Cerebellar cortex (tissue), 1 donor: ENCODE measurements around the gene ZNF618.

Source experiments
- DNase-seq: peaks from one replicate; pipeline ENCODE4 v3.0.0-alpha.2; 2015; ENCODE audit warnings: low spot score

ZNF618 gene

GRCh38 chr9:113934167-113934828 lies 58.2 kb downstream of the ZNF618 start:
- no peak for DNase-seq

- DNase-seq, result no peak
These were observed 58.9 kb downstream of the ZNF618 start for GRCh38 chr9:113934829-113935676.

- DNase-seq, result no peak
These were observed 59.7 kb downstream of the ZNF618 start for GRCh38 chr9:113935677-113936380.

- DNase-seq, result no peak
These were observed 64.0 kb downstream of the ZNF618 start for GRCh38 chr9:113940077-113940476.

- DNase-seq, result no peak
These were observed 64.9 kb downstream of the ZNF618 start for GRCh38 chr9:113941056-113941455.

- no peak for DNase-seq
These were observed 65.4 kb downstream of the ZNF618 start for GRCh38 chr9:113941526-113941925.

GRCh38 chr9:113943112-113944009 lies 67.3 kb downstream of the ZNF618 start:
- no peak for DNase-seq

- no peak for DNase-seq
These were observed 69.7 kb downstream of the ZNF618 start for GRCh38 chr9:113945784-113946183.

- DNase-seq, result no peak
These were observed 70.5 kb downstream of the ZNF618 start for GRCh38 chr9:113946496-113947115.

GRCh38 chr9:113947941-113948340 lies 71.8 kb downstream of the ZNF618 start:
- DNase-seq, result no peak

- DNase-seq, result no peak
These were observed 72.9 kb downstream of the ZNF618 start for GRCh38 chr9:113948891-113949570.

- no peak for DNase-seq
These were observed 73.5 kb downstream of the ZNF618 start for GRCh38 chr9:113949571-113950078.

GRCh38 chr9:113950195-113951031 lies 74.3 kb downstream of the ZNF618 start:
- no peak for DNase-seq

GRCh38 chr9:113951032-113951372 lies 74.9 kb downstream of the ZNF618 start:
- DNase-seq, result no peak

GRCh38 chr9:113952676-113953075 lies 76.6 kb downstream of the ZNF618 start:
- no peak for DNase-seq

- DNase-seq, result no peak
These were observed 77.4 kb downstream of the ZNF618 start for GRCh38 chr9:113953531-113953930.

- no peak for DNase-seq
These were observed 78.5 kb downstream of the ZNF618 start for GRCh38 chr9:113954591-113954990.

- DNase-seq, result no peak
These were observed 79.1 kb downstream of the ZNF618 start for GRCh38 chr9:113955076-113955752.

GRCh38 chr9:113956901-113957300 lies 80.8 kb downstream of the ZNF618 start:
- no peak for DNase-seq
